Peyer's patch (tissue), 4 donors: ENCODE results near the gene POMT2.

ENCODE experiments used
- CTCF ChIP-seq, 6 experiments: fragments of 450-650 bp in 4 of 6; fragments of 200-600 bp in 2 of 6; sonication (generic) in 1 of 6; IDR thresholded peaks; one replicate each; pipeline ENCODE4 v1.5.1; 2017 to 2019; ENCODE audit warnings: antibody characterized with exemption in 6 of 6, mild to moderate bottlenecking in 3 of 6, moderate library complexity in 1 of 6
- POLR2A ChIP-seq, 2 donors: fragments of 450-650 bp; IDR thresholded peaks; one replicate each; pipeline ENCODE4 v1.5.1; 2017; ENCODE audit warnings: antibody characterized with exemption in 2 of 2, mild to moderate bottlenecking in 2 of 2, moderate library complexity in 2 of 2

- TF ChIP-seq POLR2A (IDR thresholded peaks at IDR 0.05) = no peak
- TF ChIP-seq CTCF (IDR thresholded peaks at IDR 0.05) = no peak
These were observed 2.6 kb downstream of the POMT2 start for GRCh38 chr14:77318006-77318553.
